HepG2 (cell line): Measurements from ENCODE around the gene SCYL1. TPM values are rescaled to one million over a fixed set of nuclear protein-coding genes. Genes with fewer than 3 reads are reported as not detected.

ENCODE experiments used
- ATAC-seq: fragments of 200-7000 bp; cut with Tn5 transposase; 3 replicates; pipeline ENCODE4 v1.9.1; 2020; ENCODE audit warnings: mild to moderate bottlenecking, moderate library complexity
- BruUV-seq: library from RNA; stranded (reverse); fragments of 400-500 nt; replicated peaks from 2 replicates; lab custom pipeline; 2021; lab: Mats Ljungman, UMichigan
- CTCF ChIA-PET: fragments of 300-600 bp; formaldehyde crosslinking; extraction: SDS; loops from one replicate; lab custom pipeline; 2021; ENCODE audit warnings: low total read pairs, inconsistent platforms, low intra/inter-chr PET ratio; lab: Yijun Ruan, JAX
- POLR2A ChIA-PET: fragments of 350-600 bp; sonication (Branson Sonifier 250); formaldehyde crosslinking; loops from one replicate; lab custom pipeline; 2020; ENCODE audit warnings: antibody characterized with exemption, inconsistent platforms; lab: Yijun Ruan, JAX
- DNase-seq: peaks from one replicate; pipeline ENCODE4 v3.0.0-alpha.2; 2015; ENCODE audit warnings: low spot score
- FAIRE-seq: peaks from 3 replicates; lab custom pipeline; 2011; peaks lifted over from hg19 to GRCh38; lab: Jason Lieb, UNC
- H2AFZ ChIP-seq: one replicate; pipeline ENCODE4 v1.6.1; 2011; ENCODE audit warnings: low read length, inconsistent platforms
- H3K27ac ChIP-seq: fragments of 300-600 bp; 3 replicates; pipeline ENCODE4 v1.8.0; 2011; ENCODE audit warnings: mixed run types, mild to moderate bottlenecking, mixed read lengths, low read length, inconsistent platforms; ENCODE audit not compliant: insufficient read depth; ENCODE audit errors: extremely low read length
- H3K27me3 ChIP-seq, 2 experiments: fragments of 200-600 bp in 1 of 2; 2 replicates in 1 of 2; 3 replicates in 1 of 2; pipeline versions ENCODE4 v1.6.0 to v1.8.0; 2011; ENCODE audit warnings: low read length in 2 of 2, mild to moderate bottlenecking in 2 of 2, moderate library complexity in 2 of 2, inconsistent platforms in 1 of 2; ENCODE audit not compliant: insufficient read depth in 2 of 2, control insufficient read depth in 1 of 2
- H3K36me3 ChIP-seq, 2 experiments: fragments of 200-600 bp in 1 of 2; replicated peaks in 1 of 2; 2 replicates in 1 of 2; 3 replicates in 1 of 2; pipeline versions ENCODE4 v1.5.1 to v1.8.0; 2011; ENCODE audit warnings: low read length in 2 of 2, inconsistent platforms in 1 of 2; ENCODE audit not compliant: insufficient read depth in 2 of 2, control insufficient read depth in 1 of 2
- H3K4me1 ChIP-seq: 2 replicates; pipeline ENCODE4 v1.5.1; 2012; ENCODE audit warnings: low read length, inconsistent platforms; ENCODE audit not compliant: insufficient read depth
- H3K4me2 ChIP-seq: 2 replicates; pipeline ENCODE4 v1.6.0; 2011; ENCODE audit warnings: low read depth, low read length, inconsistent platforms
- H3K4me3 ChIP-seq, 3 experiments: fragments of 200-600 bp in 1 of 3; sonication (generic), shearing (Covaris generic) in 1 of 3; replicated peaks in 1 of 3; 2 replicates each; pipeline ENCODE4 v1.5.1; 2011 to 2016; ENCODE audit warnings: low read length in 3 of 3, inconsistent platforms in 2 of 3, low read depth in 2 of 3, mild to moderate bottlenecking in 2 of 3, control low read depth in 1 of 3, mixed read lengths in 1 of 3; ENCODE audit not compliant: insufficient read depth in 1 of 3
- H3K79me2 ChIP-seq: one replicate; pipeline ENCODE4 v1.6.1; 2011; ENCODE audit warnings: low read length, inconsistent platforms; ENCODE audit not compliant: insufficient read depth
- H3K9ac ChIP-seq: 2 replicates; pipeline ENCODE4 v1.6.0; 2011; ENCODE audit warnings: mild to moderate bottlenecking, low read depth, low read length, inconsistent platforms; ENCODE audit not compliant: insufficient read depth
- H3K9me3 ChIP-seq: 2 replicates; pipeline ENCODE4 v1.5.1; 2012; ENCODE audit warnings: mild to moderate bottlenecking, low read length
- H4K20me1 ChIP-seq: 2 replicates; pipeline ENCODE4 v1.6.0; 2011; ENCODE audit warnings: inconsistent platforms, mild to moderate bottlenecking, low read length, moderate library complexity; ENCODE audit not compliant: insufficient read depth
- CENPT ChIP-seq: sonication (generic); formaldehyde crosslinking; IDR thresholded peaks from 2 replicates; pipeline ENCODE4 v1.8.0; 2022; ENCODE audit warnings: low read depth, mild to moderate bottlenecking, moderate library complexity, missing genetic modification reagents
- LRRFIP1 ChIP-seq: sonication (generic); formaldehyde crosslinking; conservative IDR thresholded peaks from 2 replicates; pipeline ENCODE4 v1.4.0; 2020; ENCODE audit warnings: missing genetic modification reagents
- NFE2L1 ChIP-seq: sonication (generic); formaldehyde crosslinking; IDR thresholded peaks from 2 replicates; pipeline ENCODE4 v1.4.0; 2020; ENCODE audit warnings: missing genetic modification reagents, mild to moderate bottlenecking, borderline replicate concordance
- PAX8 ChIP-seq: sonication (generic); formaldehyde crosslinking; IDR thresholded peaks from 2 replicates; pipeline ENCODE4 v1.8.0; 2022; ENCODE audit warnings: mild to moderate bottlenecking, missing genetic modification reagents, borderline replicate concordance
- RFX1 ChIP-seq: fragments of 450-650 bp; IDR thresholded peaks from 2 replicates; pipeline ENCODE4 v1.6.1; 2017
- ZFX ChIP-seq: sonication (generic); formaldehyde crosslinking; IDR thresholded peaks from 2 replicates; pipeline ENCODE4 v1.4.0; 2020; ENCODE audit warnings: mild to moderate bottlenecking, low read depth, missing genetic modification reagents, moderate library complexity
- ZIK1 ChIP-seq: sonication (generic); formaldehyde crosslinking; IDR thresholded peaks from 2 replicates; pipeline ENCODE4 v1.5.0; 2020; ENCODE audit warnings: mild to moderate bottlenecking, low read depth, missing genetic modification reagents, borderline replicate concordance
- ZNF280B ChIP-seq: sonication (generic); formaldehyde crosslinking; IDR thresholded peaks from 2 replicates; pipeline ENCODE4 v1.5.0; 2020; ENCODE audit warnings: missing genetic modification reagents, mild to moderate bottlenecking, borderline replicate concordance
- ZNF350 ChIP-seq: sonication (generic); formaldehyde crosslinking; IDR thresholded peaks from 2 replicates; pipeline ENCODE4 v1.4.0; 2020; ENCODE audit warnings: mild to moderate bottlenecking, low read depth, missing genetic modification reagents, borderline replicate concordance
- WGBS: methylation state at CpG from one replicate; pipeline ENCODE4 v1.1.6; 2017; ENCODE audit warnings: low lambda C conversion rate; 5-methylcytosine and 5-hydroxymethylcytosine counted together
- in situ Hi-C: cut with HindIII; loops from 2 replicates; pipeline ENCODE4 v1.10.0; 2017; ENCODE audit warnings: low pct_unique_long_range_greater_than_20kb; ENCODE audit not compliant: extremely low pct_ligation_motif_present
- intact Hi-C: fragments of 100-400 bp; cut with micrococcal nuclease; formaldehyde crosslinking; loops from one replicate; pipeline ENCODE4 v1.10.0; 2022; ENCODE audit not compliant: unreplicated experiment
- polyA plus RNA-seq, 8 experiments: library from polyadenylated mRNA; depleted of rRNA in 3 of 8; stranded (reverse) in 7 of 8; unstranded in 1 of 8; fragments of >200 nt; fragmentation: Illumina TruSeq in 4 of 8; extraction: Trizol in 4 of 8; gene quantifications; 2 replicates each; pipeline versions ENCODE4 v1.2.1 to v1.2.3, GENCODE V29; 2011 to 2016; ENCODE audit warnings: low read depth in 4 of 8, missing spikeins in 1 of 8, mixed read lengths in 1 of 8; ENCODE audit not compliant: insufficient read depth in 1 of 8
- total RNA-seq, 5 experiments: library from RNA; depleted of rRNA; stranded (reverse); fragments of >200 nt; fragmentation: Illumina TruSeq; extraction: Trizol; gene quantifications; 2 replicates each; pipeline ENCODE4 v1.2.3, GENCODE V29; 2016; ENCODE audit warnings: low read depth in 1 of 5
- TF ChIP-seq, protein P1 (sequence below): sonication (generic); formaldehyde crosslinking; IDR thresholded peaks from 2 replicates; pipeline ENCODE4 v1.4.0; 2020; ENCODE audit warnings: mild to moderate bottlenecking, missing genetic modification reagents, borderline replicate concordance
- TF ChIP-seq, protein P2 (sequence below): sonication (generic); formaldehyde crosslinking; IDR thresholded peaks from 2 replicates; pipeline ENCODE4 v1.9.0; 2021; ENCODE audit warnings: missing genetic modification reagents, mild to moderate bottlenecking, borderline replicate concordance

SCYL1 gene
- total and polyA plus RNA-seq, 2 of the 13 experiments (the other 11 are each of a cell fraction or from before 2014, with no cell fraction given) = 65.9 to 103 TPM

- H3K4me3 ChIP-seq = peak overlapping the region in 2 of 3 experiments; percentile 9 to 59; a peak in 1 of 6 replicates
- in situ Hi-C loops = no loop called here
- FAIRE-seq (no peak), ATAC-seq (peak; percentile 37), DNase-seq (no peak)
- H3K4me2 ChIP-seq = peak overlapping the region; percentile 97
- no peaks in the 10 kb centered on the region for H3K27me3 ChIP-seq
- H3K27ac ChIP-seq = no peak overlapping the region
- H3K4me1 ChIP-seq = peaks cover 63% of the 10 kb centered on the region
- H3K9ac ChIP-seq = no peak overlapping the region
- intact Hi-C loops = loop anchor here (2.0 kb wide), 1 partner anchor 20 kb away; no protein-coding TSS in a partner anchor
- no peaks in the 10 kb centered on the region for H4K20me1 ChIP-seq
- H2AFZ ChIP-seq = no peak overlapping the region
- WGBS = 2% methylated on average over 11 of the region's 15 CpGs
- H3K79me2 ChIP-seq = peaks cover 8% of the 10 kb centered on the region
- no peaks in the 10 kb centered on the region for H3K36me3 ChIP-seq
- H3K9me3 ChIP-seq = no peaks in the 10 kb centered on the region
- ChIA-PET CTCF (no interaction called here), POLR2A (interaction anchor here (0.6 to 3.4 kb wide), 12 partner anchors 9 to 138 kb away, joined by 3 to 34 read pairs (median 7); partner anchors contain the start of genes EHBP1L1, FAM89B, MALAT1 and NEAT1)
- no TSS peak for BruUV-seq
- TF ChIP-seq ZNF350 (CRISPR knock-in tag) (0 out of 2 replicates have a peak, but pooled peaks have one; percentile 35), LRRFIP1 (CRISPR knock-in tag) (no peak), PAX8 (no peak), ZIK1 (CRISPR knock-in tag) (no peak), CENPT (CRISPR knock-in tag) (no peak), ZNF280B (CRISPR knock-in tag) (0 out of 2 replicates have a peak, but pooled peaks have one; percentile 17), ZFX (CRISPR knock-in tag) (0 out of 2 replicates have a peak, but pooled peaks have one; percentile 5), NFE2L1 (no peak), RFX1 (no peak)
- TF ChIP-seq, protein P1, sequence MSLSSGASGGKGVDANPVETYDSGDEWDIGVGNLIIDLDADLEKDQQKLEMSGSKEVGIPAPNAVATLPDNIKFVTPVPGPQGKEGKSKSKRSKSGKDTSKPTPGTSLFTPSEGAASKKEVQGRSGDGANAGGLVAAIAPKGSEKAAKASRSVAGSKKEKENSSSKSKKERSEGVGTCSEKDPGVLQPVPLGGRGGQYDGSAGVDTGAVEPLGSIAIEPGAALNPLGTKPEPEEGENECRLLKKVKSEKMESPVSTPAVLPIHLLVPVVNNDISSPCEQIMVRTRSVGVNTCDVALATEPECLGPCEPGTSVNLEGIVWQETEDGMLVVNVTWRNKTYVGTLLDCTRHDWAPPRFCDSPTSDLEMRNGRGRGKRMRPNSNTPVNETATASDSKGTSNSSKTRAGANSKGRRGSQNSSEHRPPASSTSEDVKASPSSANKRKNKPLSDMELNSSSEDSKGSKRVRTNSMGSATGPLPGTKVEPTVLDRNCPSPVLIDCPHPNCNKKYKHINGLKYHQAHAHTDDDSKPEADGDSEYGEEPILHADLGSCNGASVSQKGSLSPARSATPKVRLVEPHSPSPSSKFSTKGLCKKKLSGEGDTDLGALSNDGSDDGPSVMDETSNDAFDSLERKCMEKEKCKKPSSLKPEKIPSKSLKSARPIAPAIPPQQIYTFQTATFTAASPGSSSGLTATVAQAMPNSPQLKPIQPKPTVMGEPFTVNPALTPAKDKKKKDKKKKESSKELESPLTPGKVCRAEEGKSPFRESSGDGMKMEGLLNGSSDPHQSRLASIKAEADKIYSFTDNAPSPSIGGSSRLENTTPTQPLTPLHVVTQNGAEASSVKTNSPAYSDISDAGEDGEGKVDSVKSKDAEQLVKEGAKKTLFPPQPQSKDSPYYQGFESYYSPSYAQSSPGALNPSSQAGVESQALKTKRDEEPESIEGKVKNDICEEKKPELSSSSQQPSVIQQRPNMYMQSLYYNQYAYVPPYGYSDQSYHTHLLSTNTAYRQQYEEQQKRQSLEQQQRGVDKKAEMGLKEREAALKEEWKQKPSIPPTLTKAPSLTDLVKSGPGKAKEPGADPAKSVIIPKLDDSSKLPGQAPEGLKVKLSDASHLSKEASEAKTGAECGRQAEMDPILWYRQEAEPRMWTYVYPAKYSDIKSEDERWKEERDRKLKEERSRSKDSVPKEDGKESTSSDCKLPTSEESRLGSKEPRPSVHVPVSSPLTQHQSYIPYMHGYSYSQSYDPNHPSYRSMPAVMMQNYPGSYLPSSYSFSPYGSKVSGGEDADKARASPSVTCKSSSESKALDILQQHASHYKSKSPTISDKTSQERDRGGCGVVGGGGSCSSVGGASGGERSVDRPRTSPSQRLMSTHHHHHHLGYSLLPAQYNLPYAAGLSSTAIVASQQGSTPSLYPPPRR (CRISPR knock-in tag) = no peak
- TF ChIP-seq, protein P2, sequence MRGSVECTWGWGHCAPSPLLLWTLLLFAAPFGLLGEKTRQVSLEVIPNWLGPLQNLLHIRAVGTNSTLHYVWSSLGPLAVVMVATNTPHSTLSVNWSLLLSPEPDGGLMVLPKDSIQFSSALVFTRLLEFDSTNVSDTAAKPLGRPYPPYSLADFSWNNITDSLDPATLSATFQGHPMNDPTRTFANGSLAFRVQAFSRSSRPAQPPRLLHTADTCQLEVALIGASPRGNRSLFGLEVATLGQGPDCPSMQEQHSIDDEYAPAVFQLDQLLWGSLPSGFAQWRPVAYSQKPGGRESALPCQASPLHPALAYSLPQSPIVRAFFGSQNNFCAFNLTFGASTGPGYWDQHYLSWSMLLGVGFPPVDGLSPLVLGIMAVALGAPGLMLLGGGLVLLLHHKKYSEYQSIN (CRISPR knock-in tag) = no peak
Measured at GRCh38 chr11:65560555-65561418, 35.9 kb downstream of the SCYL1 start.
